HEK293 (cell line): Measurements from ENCODE around the gene HIGD2A.

ENCODE experiments used
- CTCF ChIP-seq: fragments of 450-650 bp; formaldehyde crosslinking; IDR thresholded peaks from 2 replicates; pipeline ENCODE4 v1.5.1; 2016; ENCODE audit warnings: missing biosample characterization, missing genetic modification characterization
- HOXD13 ChIP-seq: sonication (generic); formaldehyde crosslinking; IDR thresholded peaks from 2 replicates; pipeline ENCODE4 v1.8.0; 2022; ENCODE audit warnings: missing genetic modification reagents, borderline replicate concordance
- INSM2 ChIP-seq: fragments of 450-650 bp; formaldehyde crosslinking; IDR thresholded peaks from 2 replicates; pipeline ENCODE4 v1.5.1; 2016; ENCODE audit warnings: missing biosample characterization, missing genetic modification characterization
- ZBTB21 ChIP-seq: fragments of 450-650 bp; formaldehyde crosslinking; IDR thresholded peaks from 2 replicates; pipeline ENCODE4 v1.5.1; 2017; ENCODE audit warnings: missing biosample characterization, missing genetic modification characterization
- ZBTB7A ChIP-seq: fragments of 450-650 bp; formaldehyde crosslinking; IDR thresholded peaks from 2 replicates; pipeline ENCODE4 v1.5.1; 2016; ENCODE audit warnings: low read depth, missing biosample characterization, missing genetic modification characterization
- ZNF302 ChIP-seq: fragments of 450-650 bp; formaldehyde crosslinking; IDR thresholded peaks from 2 replicates; pipeline ENCODE4 v1.5.1; 2016; ENCODE audit warnings: missing biosample characterization, missing genetic modification characterization, low read depth
- ZNF692 ChIP-seq: fragments of 450-650 bp; formaldehyde crosslinking; IDR thresholded peaks from 2 replicates; pipeline ENCODE4 v1.5.1; 2016; ENCODE audit warnings: missing biosample characterization, missing genetic modification characterization
- ZNF777 ChIP-seq: fragments of 450-650 bp; formaldehyde crosslinking; IDR thresholded peaks from 2 replicates; pipeline ENCODE4 v1.5.1; 2017; ENCODE audit warnings: missing biosample characterization, missing genetic modification characterization, borderline replicate concordance
- TF ChIP-seq, protein P1 (sequence below): IDR thresholded peaks from 2 replicates; pipeline ENCODE4 v1.6.1; 2011; ENCODE audit warnings: mild to moderate bottlenecking, low read depth, low read length, borderline replicate concordance

GRCh38 chr5:176383961-176384360, 4.6 kb upstream of the HIGD2A start:
- no peak for TF ChIP-seq CTCF (tag by site-specific recombination)
- TF ChIP-seq, protein P1, sequence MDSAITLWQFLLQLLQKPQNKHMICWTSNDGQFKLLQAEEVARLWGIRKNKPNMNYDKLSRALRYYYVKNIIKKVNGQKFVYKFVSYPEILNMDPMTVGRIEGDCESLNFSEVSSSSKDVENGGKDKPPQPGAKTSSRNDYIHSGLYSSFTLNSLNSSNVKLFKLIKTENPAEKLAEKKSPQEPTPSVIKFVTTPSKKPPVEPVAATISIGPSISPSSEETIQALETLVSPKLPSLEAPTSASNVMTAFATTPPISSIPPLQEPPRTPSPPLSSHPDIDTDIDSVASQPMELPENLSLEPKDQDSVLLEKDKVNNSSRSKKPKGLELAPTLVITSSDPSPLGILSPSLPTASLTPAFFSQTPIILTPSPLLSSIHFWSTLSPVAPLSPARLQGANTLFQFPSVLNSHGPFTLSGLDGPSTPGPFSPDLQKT: no peak
- no peak for TF ChIP-seq ZBTB7A
- TF ChIP-seq ZNF302 (tag by site-specific recombination): no peak
- TF ChIP-seq INSM2 (tag by site-specific recombination): no peak
- no peak for TF ChIP-seq ZNF692 (tag by site-specific recombination)
- no peak for TF ChIP-seq ZNF777 (tag by site-specific recombination)
- TF ChIP-seq ZBTB21 (tag by site-specific recombination): no peak
- no peak for TF ChIP-seq HOXD13 (CRISPR knock-in tag)
